Stomach smooth muscle (tissue), 2 donors: ENCODE measurements around the gene RTL1.

Source experiments
- H3K27ac ChIP-seq: one replicate; pipeline ENCODE4 v1.7.0; 2013; ENCODE audit warnings: mild to moderate bottlenecking, low read length, inconsistent platforms
- H3K27me3 ChIP-seq, 2 donors: one replicate each; pipeline ENCODE4 v1.7.0; 2013; ENCODE audit warnings: low read length in 2 of 2; ENCODE audit not compliant: insufficient read depth in 2 of 2, control insufficient read depth in 1 of 2
- H3K36me3 ChIP-seq, 2 donors: one replicate each; pipeline ENCODE4 v1.7.0; 2013; ENCODE audit warnings: low read length in 2 of 2; ENCODE audit not compliant: control insufficient read depth in 2 of 2, insufficient read depth in 2 of 2
- H3K4me1 ChIP-seq: one replicate; pipeline ENCODE4 v1.7.0; 2013; ENCODE audit warnings: low read length; ENCODE audit not compliant: control insufficient read depth, insufficient read depth
- H3K4me3 ChIP-seq, 2 donors: one replicate each; pipeline ENCODE4 v1.7.0; 2013; ENCODE audit warnings: low read length in 2 of 2
- H3K9ac ChIP-seq, 2 donors: one replicate each; pipeline ENCODE4 v1.7.0; 2013; ENCODE audit warnings: low read length in 2 of 2, mild to moderate bottlenecking in 1 of 2
- H3K9me3 ChIP-seq, 2 donors: one replicate each; pipeline ENCODE4 v1.7.0; 2013; ENCODE audit warnings: low read length in 2 of 2; ENCODE audit not compliant: control insufficient read depth in 2 of 2
- donor health status: healthy.
- donor health status: Pancreatic carcinoma.

The RTL1 gene

GRCh38 chr14:100906420-100906819 is 2.9 kb upstream of the RTL1 start:
- peaks cover 2% of the 10 kb centered on the region for H3K4me1 ChIP-seq
- H3K4me3 ChIP-seq: no peak overlapping the region
- peaks cover 0 to 5% of the 10 kb centered on the region in 2 donors for H3K9me3 ChIP-seq
- H3K36me3 ChIP-seq: no peaks in the 10 kb centered on the region
- no peak overlapping the region for H3K27ac ChIP-seq
- H3K9ac ChIP-seq: no peak overlapping the region
- H3K27me3 ChIP-seq: peaks cover 16 to 22% of the 10 kb centered on the region in 2 donors

GRCh38 chr14:100905166-100905565 is 1.6 kb upstream of the RTL1 start:
- Histone ChIP-seq H3K27me3 (peaks cover 22 to 32% of the 10 kb centered on the region in 2 donors), H3K36me3 (no peaks in the 10 kb centered on the region), H3K4me3 (no peak overlapping the region), H3K27ac (no peak overlapping the region), H3K9ac (no peak overlapping the region), H3K4me1 (peaks cover 2% of the 10 kb centered on the region), H3K9me3 (peaks cover 0 to 5% of the 10 kb centered on the region in 2 donors)

GRCh38 chr14:100904307-100905087 is 975 bp upstream of the RTL1 start:
- Histone ChIP-seq H3K27ac (no peak overlapping the region), H3K4me3 (no peak overlapping the region), H3K36me3 (no peaks in the 10 kb centered on the region), H3K27me3 (peaks cover 22 to 34% of the 10 kb centered on the region in 2 donors), H3K9me3 (peaks cover 0 to 5% of the 10 kb centered on the region in 2 donors), H3K9ac (no peak overlapping the region), H3K4me1 (peaks cover 2% of the 10 kb centered on the region)

GRCh38 chr14:100903134-100903468 is 421 bp downstream of the RTL1 start:
- Histone ChIP-seq H3K4me1 (peaks cover 5% of the 10 kb centered on the region), H3K4me3 (no peak overlapping the region), H3K27ac (no peak overlapping the region), H3K27me3 (peaks cover 22 to 36% of the 10 kb centered on the region in 2 donors), H3K9me3 (peaks cover 0 to 5% of the 10 kb centered on the region in 2 donors), H3K36me3 (no peaks in the 10 kb centered on the region), H3K9ac (no peak overlapping the region)

- Histone ChIP-seq H3K4me3 (no peak overlapping the region), H3K27me3 (peaks cover 22 to 36% of the 10 kb centered on the region in 2 donors), H3K27ac (no peak overlapping the region), H3K9me3 (peaks cover 0 to 5% of the 10 kb centered on the region in 2 donors), H3K4me1 (peaks cover 5% of the 10 kb centered on the region), H3K36me3 (no peaks in the 10 kb centered on the region), H3K9ac (no peak overlapping the region)
These were observed 1.0 kb downstream of the RTL1 start for GRCh38 chr14:100902295-100903133.

GRCh38 chr14:100901391-100902183 is 1.9 kb downstream of the RTL1 start:
- H3K9ac ChIP-seq: no peak overlapping the region
- peaks cover 18 to 36% of the 10 kb centered on the region in 2 donors for H3K27me3 ChIP-seq
- H3K9me3 ChIP-seq: peaks cover 0 to 5% of the 10 kb centered on the region in 2 donors
- peaks cover 5% of the 10 kb centered on the region for H3K4me1 ChIP-seq
- no peak overlapping the region for H3K4me3 ChIP-seq
- no peaks in the 10 kb centered on the region for H3K36me3 ChIP-seq
- H3K27ac ChIP-seq: no peak overlapping the region

GRCh38 chr14:100900837-100901390 is 2.6 kb downstream of the RTL1 start:
- H3K36me3 ChIP-seq: no peaks in the 10 kb centered on the region
- H3K27me3 ChIP-seq: peaks cover 16 to 34% of the 10 kb centered on the region in 2 donors
- no peak overlapping the region for H3K4me3 ChIP-seq
- H3K9ac ChIP-seq: no peak overlapping the region
- peaks cover 0 to 5% of the 10 kb centered on the region in 2 donors for H3K9me3 ChIP-seq
- peaks cover 5% of the 10 kb centered on the region for H3K4me1 ChIP-seq
- H3K27ac ChIP-seq: no peak overlapping the region

GRCh38 chr14:100899884-100900771 is 3.4 kb downstream of the RTL1 start:
- peaks cover 0 to 5% of the 10 kb centered on the region in 2 donors for H3K9me3 ChIP-seq
- H3K27ac ChIP-seq: no peak overlapping the region
- no peaks in the 10 kb centered on the region for H3K36me3 ChIP-seq
- peaks cover 18 to 35% of the 10 kb centered on the region in 2 donors for H3K27me3 ChIP-seq
- no peak overlapping the region for H3K4me3 ChIP-seq
- no peak overlapping the region for H3K9ac ChIP-seq
- H3K4me1 ChIP-seq: peaks cover 5% of the 10 kb centered on the region

- peaks cover 3% of the 10 kb centered on the region for H3K4me1 ChIP-seq
- peaks cover 0 to 5% of the 10 kb centered on the region in 2 donors for H3K9me3 ChIP-seq
- peaks cover 20 to 35% of the 10 kb centered on the region in 2 donors for H3K27me3 ChIP-seq
- no peak overlapping the region for H3K27ac ChIP-seq
- H3K9ac ChIP-seq: no peak overlapping the region
- H3K36me3 ChIP-seq: no peaks in the 10 kb centered on the region
- no peak overlapping the region for H3K4me3 ChIP-seq
These were observed 4.3 kb downstream of the RTL1 start for GRCh38 chr14:100898935-100899883.
